Nucleus accumbens (tissue), 56 donors: ENCODE measurements around the gene KNSTRN.

Experiments used
- DNase-seq, 56 donors: peaks; one replicate each; lab custom pipeline; 2025; lab: John Stamatoyannopoulos, UW

KNSTRN gene

DNA sequence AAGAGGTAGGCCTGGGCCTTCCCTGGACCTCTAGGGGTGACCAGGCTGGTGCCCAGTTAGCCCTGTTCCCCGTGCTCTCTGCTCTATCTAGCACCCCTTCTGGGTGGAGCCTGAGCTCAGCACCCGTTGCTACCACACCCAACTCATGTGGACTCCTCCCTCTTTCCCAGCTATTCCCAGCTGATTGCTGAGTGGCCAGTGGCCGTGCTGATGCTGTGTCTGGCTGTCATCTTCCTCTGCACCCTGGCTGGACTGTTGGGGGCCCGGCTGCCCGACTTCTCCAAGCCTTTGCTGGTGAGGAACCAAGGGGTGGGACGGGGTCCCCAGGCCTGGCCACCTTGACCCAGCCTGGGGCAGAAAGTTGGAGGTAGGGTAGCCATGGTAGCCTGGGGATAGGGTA lies 18.3 kb upstream of the KNSTRN start:
- no peak for DNase-seq

GRCh38 chr15:40365016-40365415 lies 17.5 kb upstream of the KNSTRN start:
- DNase-seq: no peak

- no peak for DNase-seq
These were observed 16.7 kb upstream of the KNSTRN start for GRCh38 chr15:40365624-40366456.

DNA sequence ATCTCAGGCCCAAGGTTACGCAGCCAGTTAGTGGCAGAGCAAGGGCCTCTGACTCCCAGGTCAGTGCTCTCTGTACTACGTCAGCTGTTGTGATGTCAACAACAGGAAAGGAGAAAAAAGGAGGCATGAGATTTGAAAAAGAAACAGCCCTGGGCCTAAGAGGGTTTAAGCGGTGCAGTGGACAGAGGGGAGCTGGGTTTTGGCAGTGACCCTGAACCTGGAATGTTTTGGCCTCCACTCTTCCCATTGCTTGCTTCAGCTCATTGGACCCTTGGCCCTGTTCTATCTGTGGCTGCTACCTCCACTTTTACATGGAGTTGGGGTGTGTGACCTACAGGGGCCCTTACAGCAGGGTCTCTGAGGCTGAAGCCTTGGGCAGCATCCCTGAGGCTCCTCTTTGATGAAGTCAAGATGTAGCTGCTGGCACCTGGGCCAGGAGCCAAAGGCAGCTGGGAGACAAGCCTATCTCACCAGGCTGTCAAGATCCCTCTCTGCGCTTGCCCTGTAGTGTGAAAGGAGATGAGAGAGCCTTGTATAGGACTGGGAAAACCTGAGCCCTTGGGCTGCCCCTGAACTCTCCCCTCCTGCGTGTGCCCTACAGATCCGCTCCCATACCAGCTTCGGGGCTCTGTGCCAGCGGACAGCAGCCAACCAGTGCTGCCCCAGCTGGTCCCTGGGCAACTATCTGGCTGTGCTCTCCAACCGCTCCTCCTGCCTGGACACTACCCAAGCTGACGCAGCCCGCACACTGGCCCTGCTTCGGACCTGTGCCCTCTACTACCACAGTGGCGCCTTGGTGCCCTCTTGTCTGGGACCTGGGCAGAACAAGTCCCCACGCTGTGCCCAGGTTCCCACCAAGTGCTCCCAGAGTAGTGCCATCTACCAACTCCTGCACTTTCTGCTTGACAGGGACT lies 15.8 kb upstream of the KNSTRN start:
- DNase-seq: peak in 49 of 56 donors; percentile 8 to 89 (median 53)

DNA sequence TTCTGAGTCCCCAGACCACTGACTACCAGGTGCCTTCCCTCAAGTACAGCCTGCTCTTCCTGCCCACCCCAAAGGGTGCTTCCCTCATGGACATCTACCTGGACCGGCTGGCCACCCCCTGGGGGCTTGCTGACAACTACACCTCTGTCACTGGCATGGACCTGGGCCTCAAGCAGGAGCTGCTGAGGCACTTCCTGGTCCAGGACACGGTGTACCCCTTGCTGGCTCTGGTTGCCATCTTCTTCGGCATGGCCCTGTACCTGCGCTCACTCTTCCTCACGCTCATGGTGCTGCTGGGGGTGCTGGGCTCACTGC lies 15.2 kb upstream of the KNSTRN start:
- no peak for DNase-seq

- peak in 46 of 56 donors; percentile 13 to 76 (median 46) for DNase-seq
These were observed 14.6 kb upstream of the KNSTRN start for GRCh38 chr15:40367686-40368611.

DNA sequence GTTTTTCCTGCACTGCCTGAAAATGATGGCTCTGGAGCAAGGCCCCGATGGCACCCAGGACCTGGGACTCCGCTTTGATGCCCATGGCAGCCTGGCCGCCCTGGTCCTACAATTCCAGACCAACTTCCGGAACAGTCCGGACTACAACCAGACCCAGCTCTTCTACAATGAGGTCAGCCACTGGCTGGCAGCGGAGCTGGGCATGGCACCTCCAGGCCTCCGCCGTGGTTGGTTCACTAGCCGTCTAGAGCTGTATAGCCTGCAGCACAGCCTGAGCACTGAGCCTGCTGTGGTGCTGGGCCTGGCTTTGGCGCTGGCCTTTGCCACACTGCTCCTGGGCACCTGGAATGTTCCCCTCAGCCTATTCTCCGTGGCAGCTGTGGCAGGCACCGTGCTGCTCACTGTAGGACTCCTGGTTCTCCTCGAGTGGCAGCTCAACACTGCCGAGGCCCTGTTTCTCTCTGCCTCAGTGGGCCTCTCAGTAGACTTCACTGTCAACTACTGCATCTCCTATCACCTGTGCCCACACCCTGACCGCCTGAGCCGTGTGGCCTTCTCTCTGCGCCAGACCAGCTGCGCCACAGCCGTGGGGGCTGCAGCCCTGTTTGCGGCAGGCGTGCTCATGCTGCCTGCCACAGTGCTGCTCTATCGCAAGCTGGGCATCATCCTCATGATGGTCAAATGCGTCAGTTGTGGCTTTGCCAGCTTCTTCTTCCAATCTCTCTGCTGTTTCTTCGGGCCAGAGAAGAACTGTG lies 13.6 kb upstream of the KNSTRN start:
- DNase-seq: no peak

GRCh38 chr15:40369474-40369869 lies 13.0 kb upstream of the KNSTRN start:
- no peak for DNase-seq

DNA sequence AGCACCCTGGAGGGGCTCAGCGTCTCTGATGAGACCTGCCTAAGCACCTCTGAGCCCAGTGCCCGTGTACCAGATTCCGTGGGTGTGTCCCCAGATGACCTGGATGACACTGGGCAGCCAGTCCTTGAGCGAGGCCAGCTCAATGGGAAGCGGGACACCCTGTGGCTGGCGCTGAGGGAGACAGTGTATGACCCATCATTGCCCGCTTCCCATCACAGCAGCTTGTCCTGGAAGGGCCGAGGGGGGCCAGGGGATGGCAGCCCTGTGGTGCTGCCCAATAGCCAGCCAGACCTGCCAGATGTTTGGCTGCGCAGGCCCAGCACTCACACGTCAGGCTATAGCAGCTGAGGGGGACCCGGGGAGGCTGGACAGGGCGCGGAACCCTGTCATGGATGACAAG lies 12.6 kb upstream of the KNSTRN start:
- no peak for DNase-seq

DNA sequence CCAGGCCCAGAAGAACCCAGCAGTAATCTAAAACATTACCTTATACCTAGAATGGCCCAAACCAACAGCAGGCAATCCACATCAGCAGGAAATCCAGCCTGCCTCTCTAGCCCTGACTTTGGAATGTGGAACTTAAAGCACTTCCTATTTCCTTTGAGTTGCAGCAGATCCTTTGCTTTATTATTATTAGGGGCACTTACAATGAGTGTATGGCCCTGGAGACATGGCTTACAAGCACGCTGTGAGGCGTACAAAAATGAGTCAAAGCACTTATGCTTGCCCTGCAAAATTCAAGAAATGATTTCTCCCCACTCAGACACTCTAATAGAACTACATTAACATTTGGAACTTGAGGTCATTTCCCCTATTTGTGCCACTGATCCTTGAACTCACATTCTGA lies 9.5 kb upstream of the KNSTRN start:
- DNase-seq: no peak

DNA sequence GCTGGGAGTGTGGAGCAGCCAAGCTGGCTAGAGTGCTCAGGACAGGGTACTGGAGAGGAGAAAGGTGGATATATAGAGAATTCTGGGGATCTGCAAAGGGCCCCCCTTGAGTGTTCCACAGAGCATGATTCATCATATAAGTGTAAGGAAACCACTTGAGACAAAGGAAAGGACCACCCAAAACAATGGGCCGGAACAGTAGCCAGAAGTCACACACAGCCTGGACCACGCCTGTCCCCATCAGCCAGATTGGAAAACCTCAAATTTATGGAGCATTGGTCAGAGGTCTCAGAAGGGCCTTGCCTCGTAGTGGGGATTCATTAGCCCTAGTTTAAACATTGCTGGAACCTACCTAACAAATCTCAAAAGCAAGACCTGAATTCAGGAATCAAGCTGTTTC lies 4.9 kb upstream of the KNSTRN start:
- no peak for DNase-seq

DNA sequence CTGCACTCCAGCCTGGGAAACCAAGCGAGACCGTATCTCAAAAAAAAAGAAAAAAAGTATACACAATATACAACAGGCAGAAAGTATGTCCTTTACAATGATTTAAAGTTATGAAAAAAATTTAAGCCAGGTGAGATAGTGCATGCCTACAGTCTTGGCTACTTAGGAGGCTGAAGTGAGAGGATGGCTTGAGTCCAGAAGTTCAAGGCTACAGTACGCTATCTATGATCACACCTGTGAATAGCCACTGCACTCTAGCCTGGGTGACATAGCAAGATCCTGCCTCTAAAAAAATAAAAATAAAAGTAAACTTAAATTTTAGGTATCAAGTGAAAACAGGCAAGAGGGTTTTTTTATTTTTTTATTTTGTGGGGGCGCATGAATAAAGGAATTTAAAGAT lies 3.1 kb upstream of the KNSTRN start:
- DNase-seq: no peak

DNA sequence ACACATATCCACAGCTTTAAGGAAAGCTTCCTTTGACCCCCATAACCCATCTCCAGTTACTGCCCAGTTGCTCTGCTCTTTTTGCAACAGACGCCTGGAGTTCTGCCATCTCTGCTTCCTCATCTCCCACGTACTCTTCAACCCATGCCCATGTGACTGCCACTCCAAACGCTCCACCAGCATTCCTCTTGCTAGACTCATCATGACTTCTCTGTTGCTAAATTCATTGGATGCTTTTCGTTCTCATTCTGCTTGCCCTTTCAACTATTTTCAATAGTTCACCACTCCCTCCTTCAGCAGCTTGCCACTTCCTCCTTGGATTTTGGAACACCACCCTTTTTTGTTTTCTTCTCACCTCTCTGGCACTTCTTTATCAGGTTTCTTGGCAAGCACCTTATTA lies 2.7 kb upstream of the KNSTRN start:
- peak in 6 of 56 donors; percentile 3 to 27 (median 10) for DNase-seq

DNA sequence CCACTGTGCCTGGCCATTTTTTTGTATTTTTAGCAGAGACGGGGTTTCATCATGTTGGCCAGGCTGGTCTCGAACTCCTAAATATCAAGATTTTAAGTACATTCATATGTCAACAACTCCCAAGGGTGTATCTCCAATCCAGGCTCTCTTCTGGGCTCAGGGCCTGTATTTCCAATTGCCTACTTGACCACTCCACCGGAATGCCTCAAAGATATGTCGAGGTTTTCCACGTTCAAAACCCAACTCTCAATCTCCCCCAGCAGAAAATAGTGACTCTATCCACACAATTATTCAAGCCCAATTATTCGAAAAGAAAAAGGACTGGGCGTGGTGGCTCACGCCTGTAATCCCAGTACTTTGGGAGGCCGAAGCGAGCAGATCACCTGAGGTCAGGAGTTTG lies 1.9 kb upstream of the KNSTRN start:
- DNase-seq: no peak

GRCh38 chr15:40381818-40382529 lies 547 bp upstream of the KNSTRN start:
- DNase-seq: no peak

DNA sequence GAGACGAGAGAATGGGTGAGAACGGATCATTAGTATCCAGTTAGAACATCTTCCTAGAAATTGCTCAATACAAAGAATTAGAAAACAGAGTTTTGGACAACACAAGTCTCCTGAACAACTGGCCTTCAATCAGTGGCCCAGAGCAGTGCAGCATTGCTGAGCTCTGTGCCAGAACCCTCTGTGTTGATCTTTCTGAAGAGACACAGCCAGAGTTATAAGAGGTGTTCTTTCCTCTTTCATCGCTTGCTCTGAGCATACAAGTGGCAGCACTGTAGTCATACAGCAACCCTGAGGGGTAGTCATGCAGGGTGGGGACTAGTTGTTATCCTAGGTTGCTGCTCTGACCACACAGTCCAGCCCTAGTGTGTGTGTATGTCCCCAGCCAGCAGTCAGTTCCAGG lies 4.0 kb downstream of the KNSTRN start:
- no peak for DNase-seq

DNA sequence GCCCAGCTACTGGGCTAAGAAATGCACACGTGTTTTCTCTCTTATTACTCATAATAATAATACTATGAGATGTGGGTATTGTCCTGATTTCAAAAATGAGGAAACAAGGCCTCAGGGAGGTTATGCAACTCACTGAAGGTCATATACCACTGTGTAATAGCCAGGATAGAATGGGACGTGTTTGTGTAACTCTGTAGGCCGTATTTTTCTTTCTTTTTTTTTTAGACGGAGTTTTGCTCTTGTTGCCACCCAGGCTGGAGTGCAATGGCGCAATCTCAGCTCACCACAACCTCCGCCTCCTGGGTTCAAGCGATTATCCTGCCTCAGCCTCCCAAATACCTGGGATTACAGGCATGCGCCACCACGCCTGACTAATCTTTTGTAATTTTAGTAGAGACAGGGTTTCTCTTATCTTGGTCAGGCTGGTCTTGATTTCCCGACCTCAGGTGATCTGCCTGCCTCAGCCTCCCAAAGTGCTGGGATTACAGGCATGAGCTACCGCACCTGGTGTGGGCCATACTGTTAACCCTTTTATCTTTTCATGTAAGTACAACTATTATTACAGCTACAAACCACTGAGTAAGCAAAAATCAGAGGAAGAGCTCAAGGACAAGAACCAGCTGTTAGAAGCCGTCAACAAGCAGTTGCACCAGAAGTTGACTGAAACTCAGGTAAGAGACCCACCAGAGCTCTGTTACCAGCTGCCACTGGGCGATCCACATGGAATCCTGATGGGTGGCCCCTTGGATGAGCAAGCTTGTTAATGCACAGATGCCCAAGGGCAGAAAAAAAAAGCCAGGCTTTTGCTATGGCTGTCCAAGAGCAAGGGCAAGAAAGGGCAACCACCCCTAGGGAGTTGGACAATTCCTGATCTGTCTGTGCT lies 6.7 kb downstream of the KNSTRN start:
- DNase-seq: no peak
